H1 (cell line): ENCODE measurements around the gene NR2F1. TPM values are rescaled to one million over a fixed set of nuclear protein-coding genes. Genes with fewer than 3 reads are reported as not detected.

Source experiments
- CTCF ChIA-PET: fragments of 300-600 bp; sonication (Branson Sonifier 250); formaldehyde crosslinking; loops from one replicate; lab custom pipeline; 2021; ENCODE audit not compliant: partially characterized antibody; lab: Charles Lee
- POLR2A ChIA-PET: fragments of 300-600 bp; sonication (Branson Sonifier 250); formaldehyde crosslinking; loops from one replicate; lab custom pipeline; 2021; ENCODE audit warnings: inconsistent platforms; ENCODE audit not compliant: partially characterized antibody; lab: Charles Lee
- DNase-seq, 2 experiments: peaks; one replicate each; pipeline versions ENCODE4 v3.0.0 to v3.0.0-alpha.2; 2010 to 2022; ENCODE audit warnings: low spot score in 2 of 2, low read depth in 1 of 2, mixed read lengths in 1 of 2
- FAIRE-seq: peaks from 2 replicates; lab custom pipeline; 2011; peaks lifted over from hg19 to GRCh38; lab: Jason Lieb, UNC
- H2AFZ ChIP-seq: 2 replicates; pipeline ENCODE4 v1.8.1; 2012; ENCODE audit warnings: low read length, inconsistent platforms
- H2AK5ac ChIP-seq: 2 replicates; pipeline ENCODE4 v1.6.1; 2013; ENCODE audit warnings: low read depth, low read length
- H2BK120ac ChIP-seq: replicated peaks from 2 replicates; pipeline ENCODE3; 2013; ENCODE audit warnings: low read depth, low read length, inconsistent platforms
- H2BK12ac ChIP-seq: 2 replicates; pipeline ENCODE4 v1.6.1; 2013; ENCODE audit warnings: low read depth, low read length
- H2BK15ac ChIP-seq: 2 replicates; pipeline ENCODE4 v1.6.1; 2013; ENCODE audit warnings: low read length
- H2BK20ac ChIP-seq: 2 replicates; pipeline ENCODE4 v1.6.1; 2013; ENCODE audit warnings: low read length
- H2BK5ac ChIP-seq: 2 replicates; pipeline ENCODE4 v1.6.1; 2013; ENCODE audit warnings: low read depth, low read length
- H3K14ac ChIP-seq: 2 replicates; pipeline ENCODE4 v1.6.1; 2013; ENCODE audit warnings: inconsistent platforms; ENCODE audit not compliant: insufficient read length
- H3K18ac ChIP-seq: 2 replicates; pipeline ENCODE4 v1.6.1; 2013; ENCODE audit warnings: low read length; ENCODE audit errors: extremely low read depth
- H3K23ac ChIP-seq: 2 replicates; pipeline ENCODE4 v1.6.1; 2013; ENCODE audit warnings: inconsistent platforms; ENCODE audit not compliant: insufficient read length
- H3K23me2 ChIP-seq: 2 replicates; pipeline ENCODE4 v1.6.1; 2013; ENCODE audit warnings: low read depth, low read length
- H3K27ac ChIP-seq: 2 replicates; pipeline ENCODE4 v1.6.1; 2011; ENCODE audit warnings: low read depth, low read length, inconsistent platforms
- H3K27me3 ChIP-seq, 4 experiments: replicated peaks in 1 of 4; 1 replicate in 1 of 4; 2 replicates in 3 of 4; pipeline versions ENCODE4 v1.6.1 to v1.8.1; 2011 to 2013; ENCODE audit warnings: low read length in 3 of 4, mild to moderate bottlenecking in 3 of 4, inconsistent platforms in 2 of 4, mixed read lengths in 2 of 4, moderate library complexity in 1 of 4; ENCODE audit not compliant: control insufficient read depth in 3 of 4, insufficient read depth in 3 of 4; ENCODE audit errors: extremely low read depth in 1 of 4
- H3K36me3 ChIP-seq, 4 experiments: 2 replicates each; pipeline versions ENCODE4 v1.6.1 to v1.8.1; 2011 to 2013; ENCODE audit warnings: mild to moderate bottlenecking in 4 of 4, low read length in 3 of 4, moderate library complexity in 2 of 4, control low read depth in 1 of 4, inconsistent platforms in 1 of 4; ENCODE audit not compliant: insufficient read depth in 4 of 4, control insufficient read depth in 2 of 4
- H3K4ac ChIP-seq: replicated peaks from 2 replicates; pipeline ENCODE3; 2013; ENCODE audit warnings: low read length, low read depth, mixed read lengths, inconsistent platforms; ENCODE audit not compliant: insufficient read length
- H3K4me1 ChIP-seq, 4 experiments: replicated peaks in 1 of 4; 1 replicate in 1 of 4; 2 replicates in 3 of 4; pipeline versions ENCODE4 v1.6.1 to v1.8.1; 2011 to 2013; ENCODE audit warnings: low read length in 3 of 4, inconsistent platforms in 2 of 4, mixed read lengths in 1 of 4; ENCODE audit not compliant: insufficient read depth in 4 of 4, control insufficient read depth in 3 of 4
- H3K4me2 ChIP-seq, 2 experiments: 2 replicates each; pipeline versions ENCODE4 v1.6.1 to v1.8.1; 2011 to 2013; ENCODE audit warnings: low read depth in 2 of 2, low read length in 2 of 2, control low read depth in 1 of 2, inconsistent platforms in 1 of 2, mild to moderate bottlenecking in 1 of 2; ENCODE audit not compliant: insufficient read depth in 1 of 2
- H3K4me3 ChIP-seq, 4 experiments: fragments of 200-600, 300-600 bp in 1 of 4; sonication (generic), shearing (Covaris generic), sonication (Bioruptor Twin) in 1 of 4; 2 replicates each; pipeline versions ENCODE4 v1.5.1 to v1.8.1; 2011 to 2016; ENCODE audit warnings: low read length in 4 of 4, low read depth in 3 of 4, control low read depth in 2 of 4, inconsistent platforms in 2 of 4, mild to moderate bottlenecking in 2 of 4, mixed read lengths in 1 of 4, moderate library complexity in 1 of 4; ENCODE audit not compliant: insufficient read depth in 2 of 4; ENCODE audit errors: extremely low read depth in 1 of 4
- H3K56ac ChIP-seq: replicated peaks from 2 replicates; pipeline ENCODE3; 2013; ENCODE audit warnings: low read depth, mild to moderate bottlenecking, mixed read lengths, low read length, inconsistent platforms; ENCODE audit not compliant: insufficient read length
- H3K79me1 ChIP-seq: 2 replicates; pipeline ENCODE4 v1.6.1; 2013; ENCODE audit warnings: low read depth, low read length, control low read depth
- H3K79me2 ChIP-seq, 2 experiments: 2 replicates each; pipeline versions ENCODE4 v1.6.1 to v1.8.1; 2012 to 2013; ENCODE audit warnings: low read length in 2 of 2, mild to moderate bottlenecking in 2 of 2, inconsistent platforms in 1 of 2; ENCODE audit not compliant: insufficient read depth in 2 of 2, control insufficient read depth in 1 of 2
- H3K9ac ChIP-seq, 4 experiments: replicated peaks in 1 of 4; 1 replicate in 1 of 4; 2 replicates in 3 of 4; pipeline versions ENCODE4 v1.6.1 to v1.8.1; 2011 to 2013; ENCODE audit warnings: low read depth in 3 of 4, low read length in 3 of 4, control low read depth in 2 of 4, mild to moderate bottlenecking in 2 of 4, moderate library complexity in 2 of 4, inconsistent platforms in 1 of 4; ENCODE audit errors: extremely low read depth in 1 of 4
- H3K9me3 ChIP-seq, 2 experiments: 2 replicates each; pipeline versions ENCODE4 v1.6.1 to v1.8.1; 2012 to 2013; ENCODE audit warnings: mild to moderate bottlenecking in 2 of 2, moderate library complexity in 2 of 2, control low read depth in 1 of 2, inconsistent platforms in 1 of 2, low read depth in 1 of 2, low read length in 1 of 2, mixed read lengths in 1 of 2; ENCODE audit not compliant: insufficient read depth in 2 of 2
- H4K20me1 ChIP-seq, 2 experiments: replicated peaks in 1 of 2; 2 replicates each; pipeline versions ENCODE3 to v1.8.1; 2011 to 2013; ENCODE audit warnings: inconsistent platforms in 2 of 2, low read length in 2 of 2, mild to moderate bottlenecking in 1 of 2; ENCODE audit not compliant: insufficient read depth in 2 of 2, control insufficient read depth in 1 of 2
- H4K5ac ChIP-seq: 2 replicates; pipeline ENCODE4 v1.6.1; 2013; ENCODE audit warnings: low read length, low read depth, mixed read lengths, inconsistent platforms; ENCODE audit not compliant: insufficient read length
- H4K8ac ChIP-seq: 2 replicates; pipeline ENCODE4 v1.8.0; 2013; ENCODE audit warnings: mild to moderate bottlenecking, moderate library complexity, low read length, inconsistent platforms; ENCODE audit not compliant: insufficient read depth; ENCODE audit errors: extremely low read depth
- H4K91ac ChIP-seq: replicated peaks from 2 replicates; pipeline ENCODE3; 2013; ENCODE audit warnings: low read length, mixed read lengths, inconsistent platforms; ENCODE audit not compliant: insufficient read length
- CBX5 ChIP-seq: fragments of 300-800, 300-1000 bp; sonication (generic); IDR thresholded peaks from 2 replicates; pipeline ENCODE4 v1.7.1; 2016; ENCODE audit warnings: antibody characterized with exemption, low read length, low read depth
- CEBPB ChIP-seq: IDR thresholded peaks from 2 replicates; pipeline ENCODE4 v1.6.1; 2012; ENCODE audit warnings: low read depth, low read length
- EP300 ChIP-seq, 2 experiments: IDR thresholded peaks; 1 replicate in 1 of 2; 2 replicates in 1 of 2; pipeline ENCODE4 v1.6.1; 2011 to 2012; ENCODE audit warnings: low read depth in 2 of 2, low read length in 2 of 2, mild to moderate bottlenecking in 2 of 2, borderline replicate concordance in 1 of 2, inconsistent platforms in 1 of 2, moderate library complexity in 1 of 2
- GTF2F1 ChIP-seq: IDR thresholded peaks from 2 replicates; pipeline ENCODE4 v1.6.1; 2012; ENCODE audit warnings: low read depth, low read length, improper control_type of control experiment, borderline replicate concordance
- NANOG ChIP-seq: IDR thresholded peaks from 2 replicates; pipeline ENCODE4 v1.6.1; 2011; ENCODE audit warnings: low read length, low read depth, mild to moderate bottlenecking, inconsistent platforms; ENCODE audit not compliant: insufficient read depth, poor library complexity, severe bottlenecking
- RBBP5 ChIP-seq: IDR thresholded peaks from 2 replicates; pipeline ENCODE4 v1.7.1; 2012; ENCODE audit warnings: low read depth, mild to moderate bottlenecking, inconsistent platforms, low read length, moderate library complexity, borderline replicate concordance
- SAP30 ChIP-seq: fragments of 300-600 bp; sonication (generic); IDR thresholded peaks from 2 replicates; pipeline ENCODE4 v1.7.1; 2012; ENCODE audit warnings: low read length, moderate library complexity, mild to moderate bottlenecking, inconsistent platforms; ENCODE audit not compliant: insufficient read depth, insufficient replicate concordance
- SIN3A ChIP-seq, 2 experiments: IDR thresholded peaks in 1 of 2; conservative IDR thresholded peaks in 1 of 2; 2 replicates each; pipeline ENCODE4 v1.6.1; 2011 to 2012; ENCODE audit warnings: low read length in 2 of 2, improper control_type of control experiment in 1 of 2, low read depth in 1 of 2, mild to moderate bottlenecking in 1 of 2
- SIRT6 ChIP-seq: IDR thresholded peaks from one replicate; pipeline ENCODE4 v1.7.1; 2012; ENCODE audit warnings: low read length, inconsistent platforms
- SP2 ChIP-seq: IDR thresholded peaks from 2 replicates; pipeline ENCODE4 v1.6.1; 2012; ENCODE audit warnings: mild to moderate bottlenecking, low read length, inconsistent platforms
- TAF7 ChIP-seq: optimal IDR thresholded peaks from 2 replicates; pipeline ENCODE3; 2011; ENCODE audit warnings: low read depth, mild to moderate bottlenecking, inconsistent platforms, low read length, moderate library complexity, borderline replicate concordance
- TBP ChIP-seq: IDR thresholded peaks from 2 replicates; pipeline ENCODE4 v1.6.1; 2011; ENCODE audit warnings: low read depth, low read length, improper control_type of control experiment
- TCF12 ChIP-seq: IDR thresholded peaks from 2 replicates; pipeline ENCODE4 v1.6.1; 2011; ENCODE audit warnings: low read depth, mild to moderate bottlenecking, low read length
- YY1 ChIP-seq: IDR thresholded peaks from 2 replicates; pipeline ENCODE4 v1.6.1; 2011; ENCODE audit warnings: low read depth, mild to moderate bottlenecking, low read length
- ZNF274 ChIP-seq: IDR thresholded peaks from 2 replicates; pipeline ENCODE4 v1.7.0; 2012; ENCODE audit warnings: low read length, borderline replicate concordance; ENCODE audit errors: extremely low read depth
- WGBS, 2 experiments: shearing (Covaris generic) in 1 of 2; methylation state at CpG; one replicate each; pipeline versions ENCODE4 v1.1.6 to v1.1.7; 2013 to 2015; ENCODE audit warnings: low lambda C conversion rate in 2 of 2, mixed read lengths in 2 of 2, inconsistent platforms in 1 of 2, low coverage in 1 of 2, missing lambda C conversion rate in 1 of 2; ENCODE audit not compliant: insufficient replicate concordance in 2 of 2, insufficient coverage in 1 of 2, insufficient read length in 1 of 2; ENCODE audit errors: extremely low coverage in 1 of 2, missing lambda C conversion rate in 1 of 2; 5-methylcytosine and 5-hydroxymethylcytosine counted together
- polyA plus RNA-seq, 7 experiments: library from polyadenylated mRNA; depleted of rRNA in 3 of 7; stranded (reverse) in 5 of 7; unstranded in 2 of 7; fragments of >200 nt in 5 of 7; fragments of 200-250 nt in 2 of 7; gene quantifications; 1 replicate in 5 of 7; 2 replicates in 1 of 7; 4 replicates in 1 of 7; pipeline versions ENCODE4 v1.2.1 to v1.2.3, GENCODE V29; 2011 to 2013; ENCODE audit warnings: missing spikeins in 2 of 7, mixed read lengths in 2 of 7
- total RNA-seq: library from RNA; stranded (reverse); fragmentation: NEBNext Ultra II Directional; extraction: Animal tissue kit (Norgen Biotek cat#: 25700); gene quantifications from 2 replicates; pipeline ENCODE4 v1.2.1, GENCODE V29; 2021

The NR2F1 gene
- total and polyA plus RNA-seq, 2 of the 8 experiments (the other 6 are each of a cell fraction or from before 2014, with no cell fraction given), result not detected

DNA sequence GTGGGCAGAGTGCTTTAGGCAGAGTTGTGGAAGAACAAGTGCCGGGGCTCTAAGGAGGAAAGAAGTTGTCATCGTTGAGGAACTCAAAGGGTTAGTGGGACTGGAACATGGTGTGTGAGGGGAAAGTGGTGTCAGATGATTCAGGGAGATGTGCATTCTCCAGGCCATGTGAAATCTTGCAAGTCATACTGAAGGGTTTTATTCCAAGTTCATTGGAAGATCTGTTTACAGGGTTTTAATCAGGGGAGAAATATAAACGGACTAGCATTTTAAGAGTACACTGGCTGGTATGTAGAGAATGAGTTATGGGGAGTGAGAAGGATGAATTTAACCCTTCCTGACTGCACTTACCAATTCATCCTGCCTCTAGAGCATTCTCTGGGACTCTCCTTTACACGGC lies 49.3 kb downstream of the NR2F1 start:
- H3K9me3 ChIP-seq, result no peaks in the 10 kb centered on the region
- no peak overlapping the region for H3K9ac ChIP-seq
- no peak overlapping the region for H4K5ac ChIP-seq
- 86% methylated on average over 4 of the region's 4 CpGs; no CpG with 5 or more reads in 1 of the 2 experiments for WGBS, 2 experiments
- H2BK12ac ChIP-seq, result no peak overlapping the region
- no peaks in the 10 kb centered on the region for H3K4me1 ChIP-seq
- no peak overlapping the region for H2BK120ac ChIP-seq
- H4K20me1 ChIP-seq, result no peaks in the 10 kb centered on the region
- H3K79me2 ChIP-seq, result no peaks in the 10 kb centered on the region
- no peak overlapping the region for H3K23ac ChIP-seq
- H3K36me3 ChIP-seq, result no peaks in the 10 kb centered on the region
- CTCF ChIA-PET, result no interaction called here
- no peak overlapping the region for H3K27ac ChIP-seq
- H3K4me2 ChIP-seq, result no peak overlapping the region
- no peak overlapping the region for H2BK15ac ChIP-seq
- H3K14ac ChIP-seq, result no peak overlapping the region
- no peaks in the 10 kb centered on the region for H3K79me1 ChIP-seq
- H3K27me3 ChIP-seq, result no peaks in the 10 kb centered on the region
- H3K4me3 ChIP-seq, result no peak overlapping the region
- no peak overlapping the region for H2BK5ac ChIP-seq
- H4K8ac ChIP-seq, result no peak overlapping the region
- H2AFZ ChIP-seq, result no peak overlapping the region
- H2BK20ac ChIP-seq, result no peak overlapping the region
- no peak overlapping the region for H2AK5ac ChIP-seq
- DNase-seq (no peak), FAIRE-seq (no peak)
- H3K56ac ChIP-seq, result no peak overlapping the region
- H4K91ac ChIP-seq, result no peak overlapping the region
- H3K23me2 ChIP-seq, result no peaks in the 10 kb centered on the region
- H3K18ac ChIP-seq, result no peak overlapping the region
- no peak overlapping the region for H3K4ac ChIP-seq
- POLR2A ChIA-PET, result no interaction called here
- TF ChIP-seq EP300 (IDR thresholded peaks at IDR 0.05; ENCODE audit: borderline replicate concordance in 1 of 2, low read depth in 2 of 2, low read length in 2 of 2), result no peak
- no peak for TF ChIP-seq TAF7
- TF ChIP-seq CBX5, result no peak
- TF ChIP-seq RBBP5, result no peak
- TF ChIP-seq NANOG, result no peak
- TF ChIP-seq TBP, result no peak
- no peak for TF ChIP-seq YY1
- no peak for TF ChIP-seq TCF12
- TF ChIP-seq ZNF274, result no peak
- TF ChIP-seq SAP30, result no peak
- no peak for TF ChIP-seq SIN3A (conservative IDR thresholded peaks at IDR 0.05 in 1 of 2, IDR thresholded peaks at IDR 0.05 in 1 of 2; ENCODE audit: low read depth in 1 of 2, low read length in 2 of 2)
- TF ChIP-seq CEBPB, result no peak
- no peak for TF ChIP-seq SIRT6
- TF ChIP-seq SP2, result no peak
- no peak for TF ChIP-seq GTF2F1
